Hepatocyte (in vitro differentiated cells): ENCODE results near the gene NFIA.

Source experiments
- EZH2 ChIP-seq: fragments of 200-600 bp; sonication (generic); IDR thresholded peaks from 2 replicates; pipeline ENCODE4 v1.6.1; 2016; ENCODE audit warnings: antibody characterized with exemption, mild to moderate bottlenecking, borderline replicate concordance
- EZH2phosphoT487 ChIP-seq: fragments of 200-600 bp; sonication (generic); IDR thresholded peaks from one replicate; pipeline ENCODE4 v1.6.1; 2018; ENCODE audit warnings: antibody characterized with exemption, mild to moderate bottlenecking, low read depth, moderate library complexity; ENCODE audit not compliant: unreplicated experiment, severe bottlenecking
- TF ChIP-seq, protein P1 (sequence below): fragments of 200-600 bp; sonication (generic); IDR thresholded peaks from 2 replicates; pipeline ENCODE4 v1.5.1; 2016; ENCODE audit warnings: antibody characterized with exemption, mild to moderate bottlenecking; ENCODE audit not compliant: poor library complexity

GRCh38 chr1:61268546-61269240 is 186.3 kb downstream of the NFIA start:
- TF ChIP-seq, protein P1, sequence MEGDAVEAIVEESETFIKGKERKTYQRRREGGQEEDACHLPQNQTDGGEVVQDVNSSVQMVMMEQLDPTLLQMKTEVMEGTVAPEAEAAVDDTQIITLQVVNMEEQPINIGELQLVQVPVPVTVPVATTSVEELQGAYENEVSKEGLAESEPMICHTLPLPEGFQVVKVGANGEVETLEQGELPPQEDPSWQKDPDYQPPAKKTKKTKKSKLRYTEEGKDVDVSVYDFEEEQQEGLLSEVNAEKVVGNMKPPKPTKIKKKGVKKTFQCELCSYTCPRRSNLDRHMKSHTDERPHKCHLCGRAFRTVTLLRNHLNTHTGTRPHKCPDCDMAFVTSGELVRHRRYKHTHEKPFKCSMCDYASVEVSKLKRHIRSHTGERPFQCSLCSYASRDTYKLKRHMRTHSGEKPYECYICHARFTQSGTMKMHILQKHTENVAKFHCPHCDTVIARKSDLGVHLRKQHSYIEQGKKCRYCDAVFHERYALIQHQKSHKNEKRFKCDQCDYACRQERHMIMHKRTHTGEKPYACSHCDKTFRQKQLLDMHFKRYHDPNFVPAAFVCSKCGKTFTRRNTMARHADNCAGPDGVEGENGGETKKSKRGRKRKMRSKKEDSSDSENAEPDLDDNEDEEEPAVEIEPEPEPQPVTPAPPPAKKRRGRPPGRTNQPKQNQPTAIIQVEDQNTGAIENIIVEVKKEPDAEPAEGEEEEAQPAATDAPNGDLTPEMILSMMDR = no peak
- no peak for TF ChIP-seq EZH2
- no peak for TF ChIP-seq EZH2phosphoT487
